ENCODE results near the gene SEMA5B. TPM values are rescaled to one million over a fixed set of nuclear protein-coding genes. Genes with fewer than 3 reads are reported as not detected.

The SEMA5B gene
- total and polyA plus RNA-seq, 8 donors = 0.61 to 9.0 (median 6.4) TPM

- Histone ChIP-seq H3K4me1 (peaks cover 24 to 47% of the 10 kb centered on the region in 2 donors), H3K4me3 (no peak overlapping the region), H3K9me3 (no peaks in the 10 kb centered on the region), H3K27ac (no peak overlapping the region), H3K27me3 (no peaks in the 10 kb centered on the region), H3K36me3 (no peaks in the 10 kb centered on the region)
- intact Hi-C loops (cut with DNase I) = no loop called here
- no peak for ATAC-seq
- TF ChIP-seq CTCF (IDR thresholded peaks at IDR 0.05) = no peak
- no peak for DNase-seq
These were observed 42.9 kb upstream of the SEMA5B start for GRCh38 chr3:123070510-123070909.

DNA sequence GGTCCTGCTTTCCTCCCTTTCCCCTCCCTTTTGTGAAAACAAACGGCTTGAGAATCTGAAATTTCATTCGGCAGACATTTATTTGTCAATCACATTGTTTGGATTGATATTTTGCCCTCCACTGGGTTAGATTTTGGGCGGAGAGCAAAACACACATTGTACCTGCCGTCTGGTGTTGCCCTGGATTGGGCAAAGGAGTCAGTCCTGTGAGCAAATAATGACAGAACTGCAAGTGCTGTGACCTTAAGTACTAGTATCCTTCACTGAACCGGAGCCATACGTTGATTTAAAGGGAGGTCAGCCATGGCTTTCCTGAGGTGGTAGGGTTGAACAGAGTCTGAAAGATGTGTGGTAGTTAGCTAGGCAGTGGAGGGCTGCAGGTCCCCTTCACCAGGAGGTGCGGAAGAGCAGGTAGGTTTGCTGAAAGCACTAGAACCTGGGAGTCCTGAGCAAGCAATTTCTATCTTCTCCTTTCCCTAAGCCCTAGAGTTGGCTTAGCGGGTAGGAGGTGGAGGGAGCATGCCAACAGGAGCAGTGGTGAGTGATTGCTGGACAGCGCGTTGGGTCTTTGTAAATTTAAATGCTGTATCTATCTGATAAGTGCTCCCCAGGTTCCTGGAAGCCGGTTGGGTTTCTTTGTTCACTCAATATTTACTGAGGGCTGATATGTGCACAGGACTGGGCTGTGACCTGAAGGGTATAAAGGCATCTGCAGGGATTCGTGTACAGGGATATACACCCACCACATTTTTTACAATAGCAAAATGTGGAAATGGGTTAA, 41.2 kb upstream of the SEMA5B start:
- H3K9me3 ChIP-seq = no peaks in the 10 kb centered on the region
- no peaks in the 10 kb centered on the region for H3K27me3 ChIP-seq
- H3K4me1 ChIP-seq = peaks cover 24 to 44% of the 10 kb centered on the region in 2 donors
- H3K4me3 ChIP-seq = peak overlapping the region in 1 of 2 donors; percentile 90
- no peaks in the 10 kb centered on the region for H3K36me3 ChIP-seq
- TF ChIP-seq CTCF (IDR thresholded peaks at IDR 0.05) = no peak
- no peak for DNase-seq
- ATAC-seq = peak; percentile 6
- intact Hi-C loops (cut with DNase I) = no loop called here
- peak overlapping the region; percentile 9 to 87 for H3K27ac ChIP-seq

DNA sequence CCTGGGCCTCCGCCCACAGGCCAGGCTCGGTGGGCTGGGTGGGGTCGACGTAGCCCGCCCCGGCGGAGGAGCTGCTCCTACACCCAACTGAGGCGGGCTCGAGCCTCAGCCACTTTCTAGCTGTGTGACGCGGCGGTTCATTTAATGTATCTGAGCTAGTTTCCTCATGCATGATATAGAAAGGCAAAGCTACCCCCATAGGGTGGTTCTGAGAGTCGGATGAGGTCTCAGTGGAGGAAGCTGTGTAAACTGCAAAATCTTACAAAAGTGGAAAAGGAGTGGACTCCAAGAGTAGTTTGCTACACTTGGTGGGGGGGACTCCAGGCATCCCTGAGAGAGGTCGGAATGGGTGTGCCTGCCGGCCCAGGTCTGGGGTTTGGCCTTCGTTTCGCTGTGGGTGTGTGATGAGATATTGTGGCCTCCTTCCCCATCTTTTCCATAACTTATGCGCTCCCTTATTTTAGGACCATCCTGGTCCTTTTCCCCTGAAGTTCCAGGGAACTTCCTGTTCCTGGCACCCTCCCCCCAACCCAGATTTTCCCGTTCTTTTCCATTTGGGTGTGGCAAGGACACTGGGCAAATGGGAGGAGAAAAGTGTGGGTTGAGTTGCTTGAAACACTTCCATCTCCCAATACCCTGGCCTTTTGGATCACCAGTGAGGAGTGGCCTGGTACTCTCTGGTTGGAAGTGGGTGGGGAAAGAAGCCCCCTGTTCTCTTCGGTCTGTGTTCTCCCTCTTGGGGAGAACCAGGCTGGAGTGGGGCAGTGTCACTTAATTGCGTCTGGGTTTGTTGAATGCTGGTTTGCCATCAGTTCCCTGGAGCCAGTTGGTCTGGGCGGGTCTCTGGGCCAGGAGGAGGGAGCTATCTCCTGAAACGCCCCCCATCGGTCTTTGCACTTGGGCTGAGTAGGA, 40.4 kb upstream of the SEMA5B start:
- intact Hi-C loops (cut with DNase I) = no loop called here
- DNase-seq (no peak), ATAC-seq (peak; percentile 41)
- TF ChIP-seq CTCF (IDR thresholded peaks at IDR 0.05) = no peak
- Histone ChIP-seq H3K9me3 (no peaks in the 10 kb centered on the region), H3K27ac (peak overlapping the region; percentile 76 to 87), H3K4me3 (peak overlapping the region; percentile 90 to 94), H3K36me3 (no peaks in the 10 kb centered on the region), H3K27me3 (no peaks in the 10 kb centered on the region), H3K4me1 (peaks cover 24 to 44% of the 10 kb centered on the region in 2 donors)

GRCh38 chr3:123066896-123067688, 39.5 kb upstream of the SEMA5B start, which contains the start of gene PDIA5:
PDIA5 (plus strand) TSS chr3:123067025; CDS start chr3:123067165, 140 bp downstream.
- intact Hi-C loops (cut with DNase I) = no loop called here
- H3K9me3 ChIP-seq = no peaks in the 10 kb centered on the region
- peak within 1 kb of the TSS; percentile 76 to 87 for H3K27ac ChIP-seq
- ATAC-seq = peak; percentile 94
- TF ChIP-seq CTCF (IDR thresholded peaks at IDR 0.05) = no peak
- H3K36me3 ChIP-seq = no peaks in the 10 kb centered on the region
- H3K4me3 ChIP-seq = peak within 1 kb of the TSS; percentile 90 to 94
- H3K4me1 ChIP-seq = peaks cover 22 to 40% of the 10 kb centered on the region in 2 donors
- peak; percentile 80 to 96 (median 93) for DNase-seq
- no peaks in the 10 kb centered on the region for H3K27me3 ChIP-seq

Measured in left lung (tissue), 10 donors.